VCaP (cell line): ENCODE data around the gene PDIA5.

ENCODE experiments used
- H3K27ac ChIP-seq: fragments of 450-650 bp; 2 replicates; pipeline ENCODE4 v1.5.1; 2017
- TF ChIP-seq, protein P1 (sequence below): fragments of 450-650 bp; conservative IDR thresholded peaks from 2 replicates; pipeline ENCODE4 v1.5.1; 2017; ENCODE audit warnings: mild to moderate bottlenecking, moderate library complexity

The PDIA5 gene

DNA sequence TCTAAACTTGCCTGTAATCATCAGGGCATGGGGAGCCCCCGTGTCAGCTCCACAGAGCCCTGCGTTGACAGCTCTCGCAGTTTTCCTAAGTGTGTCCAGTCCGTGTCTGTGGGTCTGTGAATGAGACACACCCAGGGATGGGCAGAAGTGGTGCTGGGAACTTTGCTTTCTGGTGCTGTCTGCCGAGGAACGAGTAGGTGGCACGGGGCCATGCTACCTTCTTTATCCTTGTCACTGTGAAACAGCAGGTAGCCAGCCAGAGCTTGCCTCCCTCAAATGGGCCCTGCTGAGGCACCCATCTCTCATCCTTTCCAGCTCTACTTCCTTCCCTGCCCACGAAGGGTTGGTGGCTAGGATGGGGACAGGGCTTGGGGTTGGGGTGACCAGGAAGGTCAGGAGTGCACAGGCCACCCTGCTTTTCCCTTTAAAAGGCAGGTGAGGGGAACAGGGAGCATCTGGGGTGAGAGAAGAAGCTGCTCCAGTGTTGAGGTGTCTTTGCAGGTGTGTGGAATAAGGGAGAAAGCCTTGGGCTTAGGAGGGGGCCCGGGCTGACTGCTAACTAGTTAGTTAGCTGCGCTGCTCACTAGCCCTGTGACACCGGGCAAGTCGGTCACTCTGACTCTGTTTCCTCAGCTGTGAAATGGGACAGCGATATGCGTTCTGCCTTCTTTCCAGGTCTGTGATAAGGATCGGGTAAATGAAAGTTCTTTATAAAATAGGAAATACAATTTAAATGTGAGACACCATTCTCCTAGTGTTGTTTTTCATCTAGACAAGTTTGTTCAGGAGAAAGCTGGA is 27.9 kb downstream of the PDIA5 start:
- no peak overlapping the region for H3K27ac ChIP-seq
- TF ChIP-seq, protein P1, sequence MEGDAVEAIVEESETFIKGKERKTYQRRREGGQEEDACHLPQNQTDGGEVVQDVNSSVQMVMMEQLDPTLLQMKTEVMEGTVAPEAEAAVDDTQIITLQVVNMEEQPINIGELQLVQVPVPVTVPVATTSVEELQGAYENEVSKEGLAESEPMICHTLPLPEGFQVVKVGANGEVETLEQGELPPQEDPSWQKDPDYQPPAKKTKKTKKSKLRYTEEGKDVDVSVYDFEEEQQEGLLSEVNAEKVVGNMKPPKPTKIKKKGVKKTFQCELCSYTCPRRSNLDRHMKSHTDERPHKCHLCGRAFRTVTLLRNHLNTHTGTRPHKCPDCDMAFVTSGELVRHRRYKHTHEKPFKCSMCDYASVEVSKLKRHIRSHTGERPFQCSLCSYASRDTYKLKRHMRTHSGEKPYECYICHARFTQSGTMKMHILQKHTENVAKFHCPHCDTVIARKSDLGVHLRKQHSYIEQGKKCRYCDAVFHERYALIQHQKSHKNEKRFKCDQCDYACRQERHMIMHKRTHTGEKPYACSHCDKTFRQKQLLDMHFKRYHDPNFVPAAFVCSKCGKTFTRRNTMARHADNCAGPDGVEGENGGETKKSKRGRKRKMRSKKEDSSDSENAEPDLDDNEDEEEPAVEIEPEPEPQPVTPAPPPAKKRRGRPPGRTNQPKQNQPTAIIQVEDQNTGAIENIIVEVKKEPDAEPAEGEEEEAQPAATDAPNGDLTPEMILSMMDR, result no peak

DNA sequence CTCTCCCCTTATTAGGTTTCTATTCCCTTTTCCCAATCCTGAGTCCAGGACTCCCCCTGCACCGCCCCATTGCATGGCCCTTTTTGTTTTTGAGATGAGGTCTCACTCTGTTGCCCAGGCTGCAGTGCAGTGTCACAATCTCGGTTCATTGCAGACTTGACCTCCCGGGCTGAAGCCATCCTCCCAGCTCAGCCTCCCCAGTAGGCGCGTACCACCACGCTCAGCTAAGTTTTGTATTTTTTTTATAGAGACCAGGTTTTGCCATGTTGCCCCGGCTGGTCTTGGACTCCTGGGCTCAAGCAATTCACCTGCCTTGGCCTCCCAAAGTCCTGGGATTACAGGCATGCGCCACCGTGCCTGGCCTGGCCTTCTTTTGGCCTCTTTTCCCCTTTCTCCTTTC is 29.3 kb downstream of the PDIA5 start:
- no peak overlapping the region for H3K27ac ChIP-seq

DNA sequence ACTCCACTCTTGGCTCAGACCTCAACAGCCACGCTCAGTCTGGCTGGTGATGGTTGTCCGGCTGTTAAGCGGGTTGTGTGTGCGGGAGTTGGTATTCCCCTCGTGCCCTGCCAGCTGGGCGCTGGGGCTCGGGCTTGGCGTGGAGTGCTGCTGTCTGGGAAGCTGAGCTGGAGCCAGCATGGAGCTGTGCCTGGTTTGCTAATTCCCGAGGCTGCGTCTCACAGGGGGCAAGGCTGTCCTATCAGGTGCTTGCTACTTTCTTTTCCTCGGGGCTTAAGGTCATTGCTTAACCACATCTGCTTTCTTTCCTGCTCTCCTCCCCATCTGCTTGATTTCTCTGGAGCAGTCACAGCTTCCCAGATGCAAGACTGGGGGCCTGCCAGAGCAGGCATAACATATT is 29.9 kb downstream of the PDIA5 start:
- H3K27ac ChIP-seq, result no peak overlapping the region

More for the DNA sequence above, 29.3 kb downstream of the PDIA5 start:
- TF ChIP-seq, protein P1, result no peak

DNA sequence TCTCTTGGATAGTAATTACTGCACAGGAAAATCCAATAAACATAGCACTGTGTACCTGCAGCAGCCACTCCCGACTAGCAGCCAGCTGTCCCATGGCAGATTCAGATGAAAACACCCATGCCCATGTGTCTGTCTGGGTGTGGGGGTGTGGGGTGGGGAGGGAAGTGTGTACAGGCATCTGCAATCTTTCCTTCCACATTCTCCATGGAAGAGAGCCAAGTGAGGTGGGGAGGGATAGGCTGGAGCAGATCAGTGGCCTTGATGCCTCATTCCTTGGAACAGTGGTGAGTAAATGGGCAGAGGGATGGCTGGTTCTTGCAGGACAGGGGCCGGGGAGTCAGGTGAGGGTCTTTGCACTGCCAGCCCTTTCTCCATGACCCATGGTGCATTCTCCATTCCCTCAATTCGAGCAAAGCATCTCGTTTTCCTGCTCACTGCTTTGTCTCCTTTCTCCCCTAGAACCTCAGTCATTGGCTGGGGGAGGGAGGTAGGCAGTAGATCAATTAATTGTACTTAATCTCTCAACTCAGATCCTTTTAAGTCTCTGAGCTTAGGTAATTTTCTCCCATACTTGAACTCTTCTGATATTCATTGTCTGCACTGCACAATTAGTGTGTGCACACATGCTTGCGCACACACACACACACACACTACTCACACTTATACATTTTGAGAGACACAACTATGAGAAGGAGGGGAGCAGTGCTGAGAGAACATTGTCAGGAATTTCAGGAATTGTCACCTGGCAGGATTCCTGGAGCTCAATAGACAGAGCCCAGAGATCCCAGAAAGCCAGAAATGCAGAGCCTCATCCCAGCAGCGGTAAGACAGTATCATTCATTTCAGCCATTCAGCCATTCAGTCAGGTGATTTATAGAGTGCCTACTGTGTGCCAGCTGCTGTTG is 31.9 kb downstream of the PDIA5 start:
- TF ChIP-seq, protein P1, result no peak
- H3K27ac ChIP-seq, result no peak overlapping the region

More for the DNA sequence above, 29.9 kb downstream of the PDIA5 start:
- TF ChIP-seq, protein P1, result no peak

DNA sequence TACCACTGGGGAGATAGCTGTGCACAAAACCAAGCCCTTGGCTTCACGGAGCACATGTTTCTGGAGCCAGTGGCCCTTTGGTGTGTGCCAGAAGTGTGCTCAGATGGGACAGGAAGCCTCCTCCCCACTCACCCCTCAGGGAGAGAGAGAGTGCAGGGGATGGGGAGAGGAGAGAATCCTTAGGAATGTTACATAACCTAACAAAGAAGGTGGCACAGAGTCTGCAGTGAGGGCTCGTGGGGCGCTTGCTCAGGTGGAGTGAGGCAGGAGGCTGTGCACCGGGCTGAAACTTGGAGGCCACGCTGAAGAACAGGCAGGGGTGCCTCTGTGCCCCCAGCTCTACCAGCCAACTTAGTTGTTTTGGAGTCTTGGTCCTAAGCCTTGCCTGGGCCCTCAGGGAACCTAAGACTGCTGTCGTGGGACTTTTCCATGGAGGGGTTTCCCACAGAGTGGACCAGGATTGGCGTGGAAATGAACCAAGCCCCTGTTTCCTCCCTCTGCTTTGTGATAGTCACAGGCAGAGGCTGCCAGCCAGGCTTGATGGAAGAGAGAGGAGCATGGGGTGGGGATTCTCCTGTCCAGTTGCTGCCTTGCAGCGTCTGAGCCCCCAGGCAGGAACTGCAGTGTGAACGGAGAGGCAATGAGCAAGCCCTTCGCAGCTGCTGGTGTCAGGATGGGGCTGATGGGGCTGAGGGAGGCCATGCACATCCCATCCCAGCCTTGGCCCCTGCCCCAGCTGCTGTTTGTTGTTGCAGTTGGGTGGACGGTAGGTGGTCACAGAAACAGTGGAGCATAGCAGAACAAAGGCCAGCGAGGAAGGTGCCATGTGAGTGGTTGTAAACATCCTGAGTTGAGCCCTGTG is 32.7 kb downstream of the PDIA5 start:
- no peak overlapping the region for H3K27ac ChIP-seq
- TF ChIP-seq, protein P1, result no peak

DNA sequence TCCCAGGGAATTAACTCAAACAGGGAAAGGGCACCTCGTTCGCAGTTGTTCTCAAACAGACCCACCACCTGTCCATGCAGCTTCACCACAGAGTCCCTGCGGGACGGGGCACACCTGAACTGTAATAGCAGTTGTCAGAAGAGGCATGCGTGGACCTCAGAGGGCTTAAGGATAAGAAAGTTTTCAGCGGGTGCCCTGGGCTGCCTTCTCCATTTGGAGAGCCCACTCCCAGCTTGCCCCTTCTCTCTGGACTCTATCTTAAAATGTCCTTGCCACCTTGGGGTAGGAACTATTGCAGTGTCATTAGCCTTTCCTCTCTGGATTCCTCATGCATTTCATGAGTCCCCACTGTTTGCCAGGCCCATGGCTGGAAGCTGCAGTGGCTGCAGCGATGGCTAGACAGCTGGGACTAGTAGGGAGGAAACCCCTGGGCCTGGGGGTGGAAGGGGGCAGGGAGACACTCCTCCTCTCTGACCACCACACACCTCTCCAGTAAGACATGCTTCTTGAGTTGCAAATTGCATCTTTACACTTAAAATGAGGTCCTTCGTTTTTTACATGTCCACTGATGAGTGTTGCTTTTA is 33.5 kb downstream of the PDIA5 start:
- no peak overlapping the region for H3K27ac ChIP-seq
- TF ChIP-seq, protein P1, result no peak
